Measurements from ENCODE around the gene RBM8A.

Gene RBM8A

GRCh38 chr1:145927063-145927886, at the start of gene RBM8A:
Gene RBM8A, minus strand, starts transcription at chr1:145927484. Its CDS starts 58 bp downstream, at chr1:145927426.
- DNase-seq (ENCODE audit: low read depth, low spot score) = peak; percentile 98

- no peak for DNase-seq (ENCODE audit: low read depth, low spot score)
Measured at GRCh38 chr1:145977016-145977415, 49.7 kb upstream of the RBM8A start.

- no peak for DNase-seq (ENCODE audit: low read depth, low spot score)
Measured at GRCh38 chr1:145975216-145975615, 47.9 kb upstream of the RBM8A start.

- DNase-seq (ENCODE audit: low read depth, low spot score) = no peak
Measured at GRCh38 chr1:145974721-145975120, 47.4 kb upstream of the RBM8A start.

GRCh38 chr1:145972580-145972979, 45.3 kb upstream of the RBM8A start:
- no peak for DNase-seq (ENCODE audit: low read depth, low spot score)

- DNase-seq (ENCODE audit: low read depth, low spot score) = no peak
Measured at GRCh38 chr1:145967288-145967687, 40.0 kb upstream of the RBM8A start.

GRCh38 chr1:145965119-145965744, 37.9 kb upstream of the RBM8A start:
- DNase-seq (ENCODE audit: low read depth, low spot score) = no peak

- peak; percentile 96 for DNase-seq (ENCODE audit: low read depth, low spot score)
Measured at GRCh38 chr1:145964328-145965118, 37.2 kb upstream of the RBM8A start, which contains the start of the genes ANKRD34A and POLR3GL. Gene ANKRD34A, minus strand, starts transcription at chr1:145964575. Its CDS starts 2,816 bp downstream, at chr1:145961759. Gene POLR3GL, plus strand, starts transcription at chr1:145964690. Its CDS starts 10,176 bp downstream, at chr1:145974866.

GRCh38 chr1:145963265-145964019, 36.2 kb upstream of the RBM8A start:
- DNase-seq (ENCODE audit: low read depth, low spot score) = peak; percentile 54

GRCh38 chr1:145962157-145963102, 35.1 kb upstream of the RBM8A start:
- DNase-seq (ENCODE audit: low read depth, low spot score) = peak; percentile 32

- DNase-seq (ENCODE audit: low read depth, low spot score) = peak; percentile 49
Measured at GRCh38 chr1:145961425-145962156, 34.3 kb upstream of the RBM8A start.

GRCh38 chr1:145961109-145961424, 33.8 kb upstream of the RBM8A start:
- DNase-seq (ENCODE audit: low read depth, low spot score) = no peak

GRCh38 chr1:145960468-145961108, 33.3 kb upstream of the RBM8A start:
- DNase-seq (ENCODE audit: low read depth, low spot score) = peak; percentile 84

GRCh38 chr1:145959957-145960467, 32.7 kb upstream of the RBM8A start:
- no peak for DNase-seq (ENCODE audit: low read depth, low spot score)

- DNase-seq (ENCODE audit: low read depth, low spot score) = no peak
Measured at GRCh38 chr1:145959333-145959732, 32.0 kb upstream of the RBM8A start.

- no peak for DNase-seq (ENCODE audit: low read depth, low spot score)
Measured at GRCh38 chr1:145958734-145959133, 31.4 kb upstream of the RBM8A start.

- DNase-seq (ENCODE audit: low read depth, low spot score) = peak; percentile 98
Measured at GRCh38 chr1:145957443-145958319, 30.4 kb upstream of the RBM8A start, which contains the start of gene LIX1L. Gene LIX1L, minus strand, starts transcription at chr1:145958017. Its CDS starts 90 bp downstream, at chr1:145957927.

Data from astrocyte of the hippocampus (primary cell).